ENCODE results near the gene ARL2BP.
"Not testable (repeated sequence)": the region's sequence is repeated elsewhere in the genome, so short reads cannot be mapped to it uniquely, and the experiment has no call there.

ARL2BP gene

DNA sequence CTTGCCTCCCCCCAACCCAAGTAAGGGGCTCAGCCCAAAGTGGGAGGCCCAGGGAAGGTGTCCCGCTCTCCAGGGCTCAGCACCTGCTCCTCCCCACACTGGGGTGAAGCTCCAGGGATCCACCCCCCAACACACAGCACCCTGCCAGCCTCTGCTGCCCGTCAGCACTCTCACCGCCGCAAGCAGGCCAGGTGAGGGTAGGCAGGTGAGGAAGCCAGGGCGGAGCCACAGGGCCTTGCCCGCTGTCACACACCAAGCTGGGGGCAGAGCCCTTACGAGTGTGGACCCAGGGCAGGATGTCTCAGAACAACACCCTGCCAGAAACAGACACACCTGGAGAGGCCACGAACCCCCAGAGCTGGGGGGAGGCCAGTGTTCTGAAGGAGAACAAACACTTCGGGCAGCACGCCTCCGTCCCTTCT is 19.9 kb downstream of the ARL2BP start:
- DNase-seq, result no peak

DNA sequence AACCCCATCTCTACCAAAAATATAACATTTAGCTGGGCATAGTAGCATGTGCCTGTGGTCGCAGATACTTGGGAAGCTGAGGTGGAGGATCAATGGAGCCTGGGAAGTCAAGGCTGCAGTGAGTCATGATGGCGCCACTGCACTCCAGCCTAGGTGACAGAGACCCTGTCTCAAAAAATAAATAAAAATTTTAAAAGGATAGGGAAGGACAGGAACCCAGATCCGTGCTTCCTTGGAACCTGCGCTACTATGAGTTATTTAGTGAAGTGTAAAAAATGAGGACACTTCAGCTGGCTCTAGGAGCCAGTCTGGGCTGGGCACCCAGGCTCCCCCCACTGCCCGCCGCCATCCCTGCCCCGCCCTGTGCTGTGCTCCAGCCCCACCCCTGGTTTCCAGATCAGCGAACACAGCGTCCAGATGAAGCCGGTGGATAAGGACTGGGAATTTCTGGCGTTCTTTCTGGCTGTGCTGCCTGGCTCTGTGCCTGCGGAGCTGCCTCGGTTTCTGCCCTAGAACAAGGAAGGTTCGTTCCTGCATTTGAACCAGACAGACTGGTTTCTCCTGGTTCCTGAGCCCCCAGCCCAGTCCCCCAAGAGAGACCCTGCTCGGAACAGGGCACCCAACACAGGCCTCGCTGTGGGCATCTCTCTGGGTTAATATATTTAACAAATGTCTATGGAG is 20.9 kb downstream of the ARL2BP start:
- peak; percentile 56 for DNase-seq

DNA sequence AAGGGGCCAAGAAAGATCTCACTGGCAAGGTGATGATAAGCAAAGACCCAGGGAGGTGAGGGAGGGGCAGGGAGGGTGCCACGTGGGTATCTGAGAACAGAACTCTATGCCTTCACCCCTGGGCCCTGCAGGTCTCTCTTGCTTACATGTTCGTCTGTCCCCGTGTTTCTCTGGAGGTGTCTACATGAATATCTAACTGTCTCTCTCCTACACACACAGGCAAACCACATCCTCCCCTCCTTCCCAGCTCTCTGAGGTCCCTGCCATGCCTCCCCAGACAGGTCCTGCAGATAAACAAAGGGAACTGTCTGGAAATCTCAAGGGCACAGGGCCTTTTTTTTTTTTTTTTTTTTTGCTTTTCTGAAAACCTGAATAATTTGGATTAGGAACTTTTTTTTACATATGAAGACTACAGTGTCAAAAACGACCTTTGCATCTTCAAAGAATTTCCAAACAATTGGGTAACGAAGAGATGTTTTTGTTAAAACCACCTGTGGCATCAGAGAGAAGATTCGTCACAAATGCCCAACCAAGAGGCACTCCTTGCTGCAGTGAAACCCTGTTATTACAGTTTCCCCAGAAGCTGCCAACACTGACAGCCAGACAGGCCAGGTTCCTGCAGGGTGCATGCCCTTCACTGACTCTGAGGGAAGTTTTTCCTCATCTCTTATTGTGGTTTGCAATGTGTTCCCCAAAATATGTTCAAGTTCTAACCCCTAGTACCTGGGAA is 21.6 kb downstream of the ARL2BP start:
- no peak for DNase-seq

DNA sequence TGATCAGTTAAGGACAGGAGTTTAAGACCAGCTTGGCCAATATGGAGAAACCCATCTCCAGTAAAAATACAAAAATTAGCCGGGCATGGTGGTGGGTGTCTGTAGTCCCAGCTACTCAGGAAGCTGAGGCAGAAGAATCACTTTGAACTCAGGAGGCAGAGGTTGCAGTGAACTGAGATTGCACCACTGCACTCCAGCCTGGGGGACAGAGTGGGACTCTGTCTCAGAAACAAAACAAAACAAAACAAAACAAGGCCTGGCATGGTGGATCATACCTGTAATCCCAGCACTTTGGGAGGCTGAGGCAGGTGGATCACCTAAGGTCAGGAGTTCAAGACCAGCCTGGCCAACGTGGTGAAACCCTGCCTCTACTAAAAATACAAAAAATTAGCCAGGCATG is 22.3 kb downstream of the ARL2BP start:
- DNase-seq, result not testable (repeated sequence)

DNA sequence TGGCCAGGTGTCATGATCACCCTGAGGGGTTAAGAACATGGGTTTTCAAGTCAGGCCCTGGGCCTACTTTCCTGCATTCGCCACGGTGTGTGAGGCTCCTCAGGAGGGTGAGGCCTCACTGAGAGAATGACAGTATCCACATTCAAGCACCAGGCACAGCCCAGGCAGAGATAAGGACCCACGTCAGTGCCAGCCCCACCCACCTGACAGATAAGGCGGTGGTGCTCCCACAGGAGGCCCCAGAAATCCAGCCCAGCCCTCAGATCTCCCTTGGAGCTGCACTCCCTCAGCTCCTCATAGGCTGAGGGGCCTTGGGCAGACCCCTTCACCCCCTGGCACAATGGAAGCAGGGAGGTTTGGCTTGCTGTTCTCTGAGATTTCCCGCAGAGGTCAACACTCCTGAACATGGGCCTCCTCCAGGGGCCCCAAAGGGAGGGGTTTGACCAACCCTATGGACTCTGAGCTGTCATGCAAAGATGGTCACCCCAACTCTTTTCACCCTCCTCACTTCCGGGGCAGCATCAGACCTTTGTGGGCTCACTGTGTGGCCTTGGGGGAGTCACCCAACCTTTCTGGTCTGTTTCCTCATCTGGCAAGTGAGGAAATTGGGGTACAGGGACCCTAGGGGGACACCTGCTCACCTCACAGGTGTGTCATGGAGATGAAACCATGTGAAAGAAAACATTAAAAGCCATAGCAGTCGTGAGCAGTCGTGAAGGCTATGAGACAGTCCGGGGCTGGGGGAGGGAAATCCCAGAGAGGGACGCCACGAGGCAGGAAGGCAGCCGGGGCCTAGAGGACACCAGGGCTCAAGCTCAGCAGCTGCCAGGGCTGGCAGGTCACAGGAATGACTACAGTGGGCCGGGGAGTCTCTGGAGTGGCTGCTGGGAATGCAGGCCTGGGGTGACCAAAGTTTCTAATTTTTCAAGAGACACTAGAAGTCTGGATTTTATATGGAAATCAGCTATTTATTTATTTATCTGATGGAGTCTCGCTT is 24.0 kb downstream of the ARL2BP start:
- no peak for DNase-seq

DNA sequence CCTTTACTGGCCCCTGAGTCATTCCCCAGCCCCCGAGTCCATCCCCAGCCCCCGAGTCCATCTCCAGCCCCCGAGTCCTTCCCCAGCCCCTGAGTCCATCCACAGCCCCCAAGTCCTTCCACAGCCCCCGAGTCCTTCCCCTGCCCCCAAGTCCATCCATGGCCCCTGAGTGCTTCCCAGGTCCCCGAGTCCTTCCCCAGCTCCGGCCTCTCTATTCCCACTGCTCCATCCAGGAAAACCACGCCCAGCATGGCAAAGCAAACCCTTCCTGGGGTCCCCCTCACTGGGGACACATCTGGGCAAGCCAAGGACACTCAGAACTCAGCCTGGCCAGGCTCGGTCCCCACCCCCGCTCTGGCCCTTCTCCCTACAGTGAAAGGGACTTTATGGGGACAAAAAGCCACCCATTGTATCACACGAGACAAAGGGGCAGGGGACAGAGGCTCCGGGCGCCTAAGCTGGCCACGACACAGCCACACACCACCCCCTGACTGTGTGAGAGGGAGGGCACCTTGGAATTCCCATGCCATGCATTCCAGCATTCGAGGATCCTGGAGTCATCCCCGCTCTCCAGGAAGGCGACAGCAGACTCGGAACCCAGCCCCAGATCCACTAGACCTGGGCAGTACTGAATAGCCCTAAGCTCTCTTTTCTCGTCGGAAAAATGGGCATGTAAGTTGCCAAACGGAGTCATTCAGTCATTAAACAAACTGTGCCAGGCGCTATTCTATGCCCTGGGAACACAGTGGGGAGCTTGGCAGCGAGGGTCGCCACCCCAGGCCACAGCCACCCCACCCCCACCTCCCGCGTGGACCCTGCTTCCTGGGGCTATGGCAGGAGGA is 25.4 kb downstream of the ARL2BP start:
- DNase-seq, result no peak

DNA sequence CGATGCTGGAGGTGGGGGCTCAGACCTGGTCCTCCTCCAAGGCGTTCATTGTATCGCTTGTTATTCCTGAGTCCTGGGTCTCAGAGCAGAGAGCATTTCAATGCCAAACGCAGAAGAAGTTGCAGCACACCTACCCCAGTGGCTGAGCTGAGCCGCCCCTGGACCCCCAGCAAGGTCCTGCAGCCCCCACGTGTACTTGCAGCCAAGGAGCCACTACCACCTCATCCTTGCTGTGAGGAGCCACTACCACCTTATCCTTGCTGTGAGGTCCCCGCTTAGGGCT is 25.9 kb downstream of the ARL2BP start:
- no peak for DNase-seq

DNA sequence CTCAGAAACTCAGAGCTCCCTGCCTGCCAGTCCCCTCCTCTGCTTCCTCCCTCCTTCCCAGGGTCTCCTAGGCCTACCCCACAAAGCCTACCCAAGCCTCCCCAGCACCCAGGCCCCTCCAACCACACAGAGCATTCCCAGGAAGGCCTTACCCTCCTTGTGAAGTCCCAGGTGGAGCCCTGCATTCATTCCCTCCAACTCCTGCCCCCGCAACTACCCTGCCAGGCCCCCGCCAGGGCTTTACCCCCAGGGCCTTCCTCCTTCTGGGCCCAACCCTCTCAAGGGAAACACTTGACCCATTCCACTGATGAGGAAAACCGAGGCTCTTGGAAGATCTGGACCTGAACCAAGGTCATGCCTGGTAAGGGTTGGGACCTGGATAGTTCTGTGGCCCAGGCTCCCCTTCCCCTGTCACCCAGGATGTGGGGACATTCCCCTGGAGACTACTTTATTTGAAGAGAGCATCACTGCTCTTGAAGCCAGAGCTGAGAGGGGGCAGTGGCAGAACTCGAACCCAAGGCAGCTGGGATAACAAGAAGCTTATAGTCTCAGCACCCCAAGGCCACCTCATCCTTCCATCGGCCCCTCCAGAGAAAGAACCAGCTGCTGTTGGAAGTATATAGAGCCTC is 26.9 kb downstream of the ARL2BP start:
- DNase-seq, result no peak

DNA sequence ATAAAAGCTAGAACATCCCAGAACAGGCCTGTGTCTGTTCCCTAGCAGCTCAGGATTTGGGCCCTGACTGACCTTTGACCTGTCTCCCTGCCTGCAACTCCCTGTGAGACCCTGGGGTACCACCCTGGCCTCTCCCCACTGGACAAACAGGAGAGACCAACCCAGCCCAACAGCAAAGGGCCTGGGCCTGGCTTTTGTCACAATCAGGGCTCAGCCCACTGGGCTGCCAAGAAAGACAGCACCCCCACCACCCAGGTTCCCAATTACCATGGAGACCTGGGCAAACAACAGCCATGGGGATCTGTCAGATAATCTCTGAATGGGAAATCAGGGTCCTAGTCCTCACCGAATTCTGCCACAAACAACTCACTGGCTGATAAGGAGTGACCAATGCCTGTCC is 28.3 kb downstream of the ARL2BP start:
- DNase-seq, result no peak

DNA sequence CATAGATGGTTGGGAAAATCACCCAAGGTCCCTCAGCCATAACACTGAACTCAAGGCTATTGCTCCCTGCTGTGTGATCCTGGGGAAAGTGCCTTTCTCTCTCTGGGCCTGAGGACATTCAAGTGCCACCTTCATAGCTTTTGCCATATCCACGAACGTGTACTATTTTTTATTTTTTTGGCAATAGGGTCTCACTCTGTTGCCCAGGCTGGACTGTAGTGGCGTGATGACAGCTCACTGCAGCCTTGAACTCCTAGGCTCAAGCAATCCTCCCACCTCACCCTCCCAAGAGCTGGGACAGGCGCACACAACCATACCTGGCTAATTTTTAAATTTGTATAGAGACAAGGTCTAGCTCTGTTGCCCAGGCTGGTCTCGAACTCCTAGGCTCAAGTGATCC is 28.8 kb downstream of the ARL2BP start:
- DNase-seq, result no peak

DNA sequence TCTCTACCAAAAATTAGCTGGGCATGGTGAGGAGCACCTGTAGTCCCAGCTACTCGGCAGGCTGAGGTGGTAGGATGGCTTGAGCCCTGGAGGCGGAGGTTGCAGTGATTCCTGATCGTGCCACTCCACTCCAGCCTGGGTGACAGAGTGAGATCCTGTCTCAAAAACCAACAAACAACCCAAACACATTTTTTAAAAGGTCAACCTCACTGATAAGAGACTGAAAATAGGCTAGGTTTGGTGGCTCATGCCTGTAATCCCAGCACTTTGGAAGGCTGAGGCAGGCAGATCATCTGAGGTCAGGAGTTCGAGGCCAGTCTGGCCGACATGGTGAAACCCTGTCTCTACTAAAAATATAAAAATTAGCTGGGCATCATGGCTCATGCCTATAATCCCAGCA is 30.9 kb downstream of the ARL2BP start:
- DNase-seq, result not testable (repeated sequence)

DNA sequence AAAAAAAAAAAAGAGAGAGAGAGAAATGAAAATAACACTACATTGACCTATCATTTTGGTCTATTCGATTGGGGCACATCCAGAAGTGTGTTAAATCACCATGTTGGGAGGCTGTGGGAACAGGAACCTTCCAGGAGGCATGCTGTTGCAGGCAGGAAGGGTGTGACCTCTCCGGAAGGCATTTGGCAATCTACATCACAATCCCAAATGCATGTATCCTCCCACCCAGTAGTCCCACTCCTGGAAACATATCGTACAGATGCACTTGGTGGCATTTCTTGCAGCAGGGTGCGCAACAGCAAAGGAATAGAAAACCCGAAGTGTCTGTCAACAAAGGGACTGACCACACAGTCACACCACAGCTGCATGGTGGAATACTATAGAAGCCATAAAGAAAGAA is 31.5 kb downstream of the ARL2BP start:
- DNase-seq, result no peak

DNA sequence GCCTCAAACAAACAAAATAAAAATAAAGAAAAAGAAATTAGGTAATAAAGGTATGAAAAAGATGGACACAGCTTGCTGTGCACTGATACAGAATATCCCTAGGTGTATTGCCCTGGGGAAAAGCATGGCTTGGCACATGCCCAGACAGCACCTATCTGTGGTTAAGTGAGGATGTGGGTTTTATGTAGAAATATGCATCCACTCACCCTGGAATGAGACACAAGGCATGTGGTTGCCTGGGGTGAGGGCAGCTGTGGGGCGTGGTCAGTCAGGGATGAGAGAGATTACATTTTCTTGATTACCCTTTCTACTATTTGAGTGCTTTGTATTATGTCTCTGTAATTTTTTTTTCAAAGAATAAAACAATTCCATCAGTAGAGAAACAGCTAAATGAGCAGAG is 32.5 kb downstream of the ARL2BP start:
- no peak for DNase-seq

DNA sequence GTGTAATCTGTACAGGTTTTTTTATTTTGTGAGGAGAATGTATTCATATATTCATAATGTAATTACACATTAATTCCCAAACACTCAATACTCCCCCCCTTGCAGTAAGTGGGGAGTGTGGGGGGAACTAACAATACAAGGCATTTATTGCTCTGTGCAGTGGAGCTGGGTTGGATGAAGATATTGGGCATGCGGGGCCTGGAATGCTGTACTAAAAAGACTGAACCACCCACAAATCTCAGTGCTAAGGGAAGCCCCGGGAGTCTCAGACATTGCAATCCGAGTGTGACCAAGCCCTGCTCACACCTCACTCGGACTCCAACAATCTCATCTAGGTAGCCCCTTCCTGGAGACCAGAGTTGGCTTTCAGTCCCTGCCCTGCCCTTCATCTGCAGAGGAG is 33.4 kb downstream of the ARL2BP start:
- no peak for DNase-seq

DNA sequence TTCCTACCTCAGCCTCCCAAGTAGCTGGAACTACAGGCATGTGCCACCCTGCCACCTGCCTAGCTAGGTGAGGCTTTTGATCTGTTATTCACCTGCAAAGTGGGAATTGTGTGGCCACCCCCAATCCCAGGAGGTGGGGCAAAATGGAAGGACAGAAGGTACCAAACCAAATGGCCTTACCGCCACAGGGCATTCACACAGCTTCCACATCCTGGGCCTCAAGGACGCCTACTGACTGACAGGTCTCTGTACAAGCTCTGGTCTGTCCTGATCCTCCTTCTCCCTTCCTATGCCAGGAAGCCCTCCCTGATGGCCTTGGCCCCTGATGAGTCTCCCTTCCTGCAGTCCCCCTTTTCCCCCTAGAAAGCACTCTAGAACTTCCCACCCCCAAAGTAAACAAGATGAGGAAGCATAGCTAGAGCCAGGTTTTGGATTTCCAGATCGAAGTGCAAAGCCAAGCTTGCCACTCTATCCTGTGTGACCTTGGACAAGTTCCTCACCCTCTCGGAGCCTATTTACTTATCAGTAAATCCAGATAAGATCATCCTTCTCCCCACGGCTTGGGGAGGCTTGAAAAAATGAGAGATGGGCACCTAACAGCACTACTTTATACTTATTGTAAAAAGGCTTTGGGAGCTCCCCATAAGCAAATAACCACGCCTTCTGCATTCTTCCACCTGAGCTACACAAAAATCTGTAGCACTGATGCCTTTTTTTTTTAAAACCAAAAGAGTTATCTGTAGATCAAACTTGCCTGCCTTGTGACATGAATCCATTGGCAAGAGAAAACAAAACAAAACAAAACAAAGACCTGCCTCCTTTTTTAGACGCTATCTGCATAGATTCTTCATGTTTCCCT is 35.0 kb downstream of the ARL2BP start:
- no peak for DNase-seq

DNA sequence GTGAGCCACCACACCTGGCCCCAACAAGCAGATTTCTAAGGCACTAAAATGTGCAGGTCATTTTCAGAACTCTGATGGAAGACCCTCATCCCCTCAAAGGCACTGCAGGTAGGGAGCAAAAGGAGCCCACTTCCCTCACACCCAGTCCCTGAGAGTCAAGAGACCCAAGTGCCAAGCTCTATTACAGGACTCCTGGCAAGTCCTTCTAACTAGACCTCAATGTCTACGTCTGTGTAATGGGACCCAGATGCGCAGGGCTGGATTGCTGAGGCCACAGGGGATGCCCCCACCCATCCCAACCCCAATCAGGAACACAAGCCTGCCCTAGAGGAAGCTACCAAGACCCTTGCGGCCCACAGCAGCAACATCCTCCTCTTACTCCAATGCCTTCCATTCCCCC is 36.7 kb downstream of the ARL2BP start:
- DNase-seq, result no peak

DNA sequence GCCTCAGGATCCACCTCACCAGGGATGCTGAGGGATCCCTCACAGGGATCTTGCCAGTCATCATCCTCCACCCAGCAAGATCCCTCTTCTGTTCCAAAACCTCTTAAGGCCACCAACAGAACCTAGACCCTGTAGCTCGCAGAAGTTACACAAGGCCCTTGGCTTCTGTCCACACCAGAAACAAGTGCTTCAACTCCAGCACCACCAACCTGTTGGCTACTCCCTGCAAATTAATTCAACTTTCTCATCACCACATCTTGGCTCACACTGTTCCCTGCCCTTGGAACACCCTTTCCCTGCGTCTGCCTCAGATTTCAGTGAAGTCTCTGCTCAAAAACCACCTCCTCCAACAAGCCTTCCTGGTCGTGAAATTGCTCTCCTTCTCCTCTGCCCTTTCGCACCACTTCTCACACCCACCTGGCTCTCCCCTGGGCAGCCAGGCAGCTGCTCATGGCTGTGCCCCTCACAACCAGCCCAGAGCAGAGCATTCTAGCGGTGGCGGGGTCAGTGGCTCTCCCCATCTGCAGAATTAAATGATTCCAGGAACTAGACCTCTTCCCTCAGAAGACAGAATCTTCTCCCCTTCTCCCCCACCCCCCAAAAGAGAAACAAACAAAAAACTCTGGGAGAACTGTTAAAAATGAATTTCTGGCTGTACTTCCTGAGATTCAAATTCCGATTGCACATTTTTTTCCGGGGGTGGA is 37.6 kb downstream of the ARL2BP start:
- no peak for DNase-seq

DNA sequence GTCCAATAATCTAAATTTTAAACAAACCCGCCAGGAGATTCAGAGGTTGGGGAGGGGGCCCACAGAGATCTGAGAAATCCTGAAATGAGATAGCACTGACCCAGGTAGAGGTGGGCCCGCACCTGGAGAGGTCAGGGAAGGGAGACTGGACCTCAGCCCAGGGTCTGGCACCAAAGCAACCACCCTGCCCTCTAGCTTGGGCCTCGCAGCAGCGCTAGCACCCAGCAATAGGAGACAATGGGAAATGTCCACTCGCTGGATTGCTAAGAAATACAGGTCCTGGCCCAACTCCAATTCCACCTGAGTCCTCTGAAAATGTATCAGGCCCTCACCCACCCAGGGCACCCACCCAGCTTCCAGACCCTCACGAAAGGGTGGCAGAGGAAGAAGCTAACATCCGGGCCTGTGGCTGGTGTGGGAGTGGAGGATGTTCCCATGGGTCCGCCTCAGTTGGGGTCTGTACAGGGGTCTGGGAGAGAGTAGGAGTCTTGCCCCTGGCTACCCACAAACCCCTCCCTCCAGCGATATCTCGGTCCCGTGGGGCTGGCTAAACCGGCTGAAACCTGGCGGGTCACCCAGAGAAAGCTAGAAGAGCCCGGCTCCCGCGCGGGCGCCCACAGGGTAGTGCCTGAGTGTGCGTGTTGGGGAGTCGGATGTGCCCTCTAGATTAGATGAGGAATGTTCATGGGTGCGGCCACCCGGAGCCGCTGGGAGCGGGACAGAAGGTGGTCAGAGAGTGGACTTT is 38.3 kb downstream of the ARL2BP start:
- DNase-seq, result peak; percentile 26

DNA sequence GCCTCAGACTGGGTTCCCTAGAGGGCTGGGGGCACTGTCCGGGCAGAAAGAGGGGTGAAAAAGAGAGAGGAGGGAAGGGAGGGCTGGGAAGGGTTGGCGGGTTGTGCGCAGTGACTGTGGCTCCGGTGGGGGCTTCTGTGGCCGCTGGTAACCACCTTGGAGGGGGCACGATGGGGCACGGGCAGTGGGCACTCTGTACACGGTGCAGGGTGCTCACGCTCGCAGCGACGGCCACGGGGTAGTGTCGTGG is 38.8 kb downstream of the ARL2BP start:
- DNase-seq, result no peak
